ENCODE measurements around the gene CELSR1. TPM values are rescaled to one million over a fixed set of nuclear protein-coding genes. Genes with fewer than 3 reads are reported as not detected.
"Not testable (repeated sequence)": the region's sequence is repeated elsewhere in the genome, so short reads cannot be mapped to it uniquely, and the experiment has no call there.

Gene CELSR1
- total and polyA plus RNA-seq, 7 donors = 0.23 to 5.0 (median 0.82) TPM

GRCh38 chr22:46406349-46406748 is 131.1 kb downstream of the CELSR1 start:
- H3K27me3 ChIP-seq = no peaks in the 10 kb centered on the region
- H3K36me3 ChIP-seq = no peaks in the 10 kb centered on the region
- no peaks in the 10 kb centered on the region for H3K9me3 ChIP-seq
- H3K4me1 ChIP-seq = no peaks in the 10 kb centered on the region
- TF ChIP-seq CTCF (IDR thresholded peaks at IDR 0.05) = no peak
- no peak for TF ChIP-seq POLR2A (IDR thresholded peaks at IDR 0.05)
- TF ChIP-seq POLR2AphosphoS5 (IDR thresholded peaks at IDR 0.05) = no peak
- TF ChIP-seq EP300 (IDR thresholded peaks at IDR 0.05) = no peak
- no peak overlapping the region for H3K4me3 ChIP-seq
- DNase-seq = no peak
- intact Hi-C loops (cut with DNase I) = no loop called here
- H3K27ac ChIP-seq = no peak overlapping the region
- WGBS, 2 donors = 94 to 95% methylated on average over 8 of the region's 8 CpGs

- DNase-seq = no peak
- Histone ChIP-seq H3K4me3 (no peak overlapping the region), H3K27me3 (no peaks in the 10 kb centered on the region), H3K4me1 (no peaks in the 10 kb centered on the region), H3K9me3 (no peaks in the 10 kb centered on the region), H3K36me3 (no peaks in the 10 kb centered on the region), H3K27ac (no peak overlapping the region)
- TF ChIP-seq CTCF (IDR thresholded peaks at IDR 0.05) = no peak
- TF ChIP-seq EP300 (IDR thresholded peaks at IDR 0.05) = no peak
- TF ChIP-seq POLR2AphosphoS5 (IDR thresholded peaks at IDR 0.05) = no peak
- no peak for TF ChIP-seq POLR2A (IDR thresholded peaks at IDR 0.05)
- intact Hi-C loops (cut with DNase I) = no loop called here
- 88 to 89% methylated on average over 4 of the region's 4 CpGs for WGBS, 2 donors
Observed at GRCh38 chr22:46405901-46406300, 131.5 kb downstream of the CELSR1 start.

- H3K27ac ChIP-seq; H3K4me3 ChIP-seq; H3K36me3 ChIP-seq; H3K4me1 ChIP-seq; DNase-seq; intact Hi-C loops (cut with DNase I); H3K9me3 ChIP-seq; H3K27me3 ChIP-seq: not testable (repeated sequence)
- WGBS, 2 donors = 75 to 78% methylated on average over 7 of the region's 7 CpGs
Observed at GRCh38 chr22:46403880-46404279, 133.5 kb downstream of the CELSR1 start.

GRCh38 chr22:46402505-46402904 is 134.9 kb downstream of the CELSR1 start:
- no peak overlapping the region for H3K27ac ChIP-seq
- 55 to 71% methylated on average over 2 of the region's 2 CpGs for WGBS, 2 donors
- H3K4me1 ChIP-seq = no peaks in the 10 kb centered on the region
- no peak overlapping the region for H3K4me3 ChIP-seq
- no peaks in the 10 kb centered on the region for H3K9me3 ChIP-seq
- TF ChIP-seq CTCF (IDR thresholded peaks at IDR 0.05) (no peak), POLR2A (IDR thresholded peaks at IDR 0.05) (no peak), EP300 (IDR thresholded peaks at IDR 0.05) (no peak), POLR2AphosphoS5 (IDR thresholded peaks at IDR 0.05) (no peak)
- no peaks in the 10 kb centered on the region for H3K36me3 ChIP-seq
- intact Hi-C loops (cut with DNase I) = no loop called here
- no peaks in the 10 kb centered on the region for H3K27me3 ChIP-seq
- no peak for DNase-seq

- H3K9me3 ChIP-seq = no peaks in the 10 kb centered on the region
Observed at GRCh38 chr22:46401370-46401769, 136.1 kb downstream of the CELSR1 start.

More at GRCh38 chr22:46401370-46401769, 136.1 kb downstream of the CELSR1 start:
- intact Hi-C loops (cut with DNase I) = no loop called here
- Histone ChIP-seq H3K4me3 (no peak overlapping the region), H3K27ac (no peak overlapping the region), H3K36me3 (no peaks in the 10 kb centered on the region), H3K27me3 (no peaks in the 10 kb centered on the region), H3K4me1 (no peaks in the 10 kb centered on the region)
- WGBS, 2 donors = 90% methylated on average over 10 of the region's 10 CpGs
- no peak for DNase-seq
- TF ChIP-seq EP300 (IDR thresholded peaks at IDR 0.05) (no peak), POLR2A (IDR thresholded peaks at IDR 0.05) (no peak), CTCF (IDR thresholded peaks at IDR 0.05) (no peak)

Measured in sigmoid colon (tissue), 7 donors.